Fibroblast of lung (primary cell): ENCODE results near the gene ARMH2. TPM values are rescaled to one million over a fixed set of nuclear protein-coding genes. Genes with fewer than 3 reads are reported as not detected.
"Not testable (repeated sequence)": the region's sequence is repeated elsewhere in the genome, so short reads cannot be mapped to it uniquely, and the experiment has no call there.

Source experiments
- DNase-seq, 2 donors: peaks; one replicate each; pipeline versions ENCODE4 v3.0.0 to v3.0.0-alpha.2; 2010; ENCODE audit warnings: low read depth in 2 of 2
- H2AFZ ChIP-seq: 2 replicates; pipeline ENCODE4 v1.5.1; 2012; ENCODE audit warnings: low read length, control low read depth, inconsistent platforms
- H3K27ac ChIP-seq: 2 replicates; pipeline ENCODE4 v1.5.1; 2011; ENCODE audit warnings: low read length, control low read depth; ENCODE audit not compliant: insufficient read depth
- H3K27me3 ChIP-seq: 2 replicates; pipeline ENCODE4 v1.5.1; 2011; ENCODE audit warnings: mild to moderate bottlenecking, low read length; ENCODE audit not compliant: control insufficient read depth, insufficient read depth
- H3K36me3 ChIP-seq: 2 replicates; pipeline ENCODE4 v1.5.1; 2011; ENCODE audit warnings: low read length; ENCODE audit not compliant: control insufficient read depth, insufficient read depth
- H3K4me1 ChIP-seq: 2 replicates; pipeline ENCODE4 v1.5.1; 2011; ENCODE audit warnings: low read length; ENCODE audit not compliant: control insufficient read depth, insufficient read depth; ENCODE audit errors: extremely low read depth
- H3K4me2 ChIP-seq: 2 replicates; pipeline ENCODE4 v1.5.1; 2011; ENCODE audit warnings: low read length, control low read depth; ENCODE audit not compliant: insufficient read depth; ENCODE audit errors: extremely low read depth
- H3K4me3 ChIP-seq, 4 experiments: fragments of 200-600 bp in 1 of 4; sonication (generic) in 1 of 4; replicated peaks in 1 of 4; 2 replicates each; pipeline ENCODE4 v1.5.1; 2011 to 2016; ENCODE audit warnings: low read length in 4 of 4, low read depth in 3 of 4, mild to moderate bottlenecking in 3 of 4, control low read depth in 2 of 4, inconsistent platforms in 1 of 4, mixed read lengths in 1 of 4; ENCODE audit not compliant: insufficient read depth in 1 of 4; ENCODE audit errors: control extremely low read depth in 1 of 4
- H3K79me2 ChIP-seq: 2 replicates; pipeline ENCODE4 v1.5.1; 2012; ENCODE audit warnings: mild to moderate bottlenecking, low read length, inconsistent platforms; ENCODE audit not compliant: control insufficient read depth, insufficient read depth
- H3K9ac ChIP-seq: 2 replicates; pipeline ENCODE4 v1.5.1; 2011; ENCODE audit warnings: mild to moderate bottlenecking, low read length, control low read depth; ENCODE audit not compliant: insufficient read depth
- H3K9me3 ChIP-seq: 2 replicates; pipeline ENCODE4 v1.5.1; 2012; ENCODE audit warnings: low read depth, low read length; ENCODE audit not compliant: control insufficient read depth, insufficient read depth
- H4K20me1 ChIP-seq: 2 replicates; pipeline ENCODE4 v1.5.1; 2011; ENCODE audit warnings: low read length; ENCODE audit not compliant: control insufficient read depth, insufficient read depth; ENCODE audit errors: extremely low read depth
- EZH2 ChIP-seq: IDR thresholded peaks from 2 replicates; pipeline ENCODE4 v1.5.1; 2012; ENCODE audit warnings: low read length, control low read depth, mild to moderate bottlenecking; ENCODE audit errors: missing control alignments
- polyA plus RNA-seq, 2 donors: library from polyadenylated mRNA; depleted of rRNA in 1 of 2; stranded (reverse) in 1 of 2; unstranded in 1 of 2; fragments of >200 nt; gene quantifications; 2 replicates each; pipeline ENCODE4 v1.2.1, GENCODE V29; 2011 to 2012; ENCODE audit warnings: missing spikeins in 1 of 2
- total RNA-seq: library from RNA; depleted of rRNA; stranded (reverse); fragments of >200 nt; gene quantifications from 2 replicates; pipeline ENCODE4 v1.2.1, GENCODE V29; 2014
- TF ChIP-seq, protein P1 (sequence below), 2 donors: IDR thresholded peaks in 1 of 2; conservative IDR thresholded peaks in 1 of 2; 1 replicate in 1 of 2; 2 replicates in 1 of 2; pipeline ENCODE4 v1.5.1; 2011 to 2012; ENCODE audit warnings: low read length in 2 of 2, control low read depth in 1 of 2, inconsistent platforms in 1 of 2, low read depth in 1 of 2, mild to moderate bottlenecking in 1 of 2

ARMH2 gene
- total and polyA plus RNA-seq, 2 donors (not counting 1 experiment from before 2014, with no cell fraction given), result not detected

DNA sequence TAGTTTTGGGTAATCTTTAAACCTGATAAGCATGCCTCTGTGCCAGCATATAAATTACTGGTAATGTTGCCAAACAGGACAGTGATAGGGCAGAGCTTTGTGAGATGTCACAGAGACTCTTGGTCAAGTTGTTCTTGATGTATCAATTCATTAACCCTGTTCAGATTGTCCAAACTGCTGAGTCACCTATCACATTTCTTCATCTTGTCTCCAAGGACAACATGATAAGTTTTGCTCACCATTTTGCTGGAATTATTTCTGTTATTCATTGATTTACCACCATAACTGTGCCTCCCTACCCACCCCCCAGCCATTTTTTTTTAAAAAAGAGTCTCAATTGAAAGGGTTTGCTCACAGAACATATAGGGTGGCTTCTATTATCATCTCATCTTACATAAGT lies 43.4 kb downstream of the ARMH2 start:
- Histone ChIP-seq H3K27me3 (no peaks in the 10 kb centered on the region), H3K79me2 (no peaks in the 10 kb centered on the region), H3K36me3 (no peaks in the 10 kb centered on the region), H4K20me1 (no peaks in the 10 kb centered on the region), H3K4me1 (no peaks in the 10 kb centered on the region), H3K27ac (no peak overlapping the region), H3K4me2 (no peak overlapping the region), H3K9me3 (no peaks in the 10 kb centered on the region), H3K4me3 (no peak overlapping the region), H2AFZ (no peak overlapping the region), H3K9ac (no peak overlapping the region)
- no peak for DNase-seq
- TF ChIP-seq, protein P1, sequence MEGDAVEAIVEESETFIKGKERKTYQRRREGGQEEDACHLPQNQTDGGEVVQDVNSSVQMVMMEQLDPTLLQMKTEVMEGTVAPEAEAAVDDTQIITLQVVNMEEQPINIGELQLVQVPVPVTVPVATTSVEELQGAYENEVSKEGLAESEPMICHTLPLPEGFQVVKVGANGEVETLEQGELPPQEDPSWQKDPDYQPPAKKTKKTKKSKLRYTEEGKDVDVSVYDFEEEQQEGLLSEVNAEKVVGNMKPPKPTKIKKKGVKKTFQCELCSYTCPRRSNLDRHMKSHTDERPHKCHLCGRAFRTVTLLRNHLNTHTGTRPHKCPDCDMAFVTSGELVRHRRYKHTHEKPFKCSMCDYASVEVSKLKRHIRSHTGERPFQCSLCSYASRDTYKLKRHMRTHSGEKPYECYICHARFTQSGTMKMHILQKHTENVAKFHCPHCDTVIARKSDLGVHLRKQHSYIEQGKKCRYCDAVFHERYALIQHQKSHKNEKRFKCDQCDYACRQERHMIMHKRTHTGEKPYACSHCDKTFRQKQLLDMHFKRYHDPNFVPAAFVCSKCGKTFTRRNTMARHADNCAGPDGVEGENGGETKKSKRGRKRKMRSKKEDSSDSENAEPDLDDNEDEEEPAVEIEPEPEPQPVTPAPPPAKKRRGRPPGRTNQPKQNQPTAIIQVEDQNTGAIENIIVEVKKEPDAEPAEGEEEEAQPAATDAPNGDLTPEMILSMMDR (conservative IDR thresholded peaks at IDR 0.05 in 1 of 2, IDR thresholded peaks at IDR 0.05 in 1 of 2; ENCODE audit: low read depth in 1 of 2, low read length in 2 of 2), result no peak
- no peak for TF ChIP-seq EZH2

DNA sequence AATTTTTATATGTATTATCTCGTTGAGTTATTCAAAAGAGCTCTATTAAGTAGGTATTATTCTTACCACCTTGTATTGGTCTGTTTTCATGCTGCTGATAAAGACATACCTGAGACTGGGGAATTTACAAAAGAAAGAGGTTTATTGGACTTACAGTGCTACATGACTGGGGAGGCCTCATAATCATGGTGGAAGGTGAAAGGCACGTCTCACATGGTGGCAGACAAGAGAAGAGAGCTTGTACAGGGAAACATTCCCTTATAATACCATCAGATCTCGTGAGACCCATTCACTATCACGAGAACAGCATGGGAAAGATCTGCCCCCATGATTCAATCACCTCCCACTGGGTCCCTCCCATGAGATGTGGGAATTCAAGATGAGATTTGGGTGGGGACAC lies 44.3 kb downstream of the ARMH2 start:
- not testable (repeated sequence) for H3K4me1 ChIP-seq, H3K27me3 ChIP-seq, H2AFZ ChIP-seq, H3K36me3 ChIP-seq, H3K4me2 ChIP-seq, H3K9ac ChIP-seq, H4K20me1 ChIP-seq, H3K27ac ChIP-seq, H3K4me3 ChIP-seq, H3K79me2 ChIP-seq, DNase-seq, H3K9me3 ChIP-seq

DNA sequence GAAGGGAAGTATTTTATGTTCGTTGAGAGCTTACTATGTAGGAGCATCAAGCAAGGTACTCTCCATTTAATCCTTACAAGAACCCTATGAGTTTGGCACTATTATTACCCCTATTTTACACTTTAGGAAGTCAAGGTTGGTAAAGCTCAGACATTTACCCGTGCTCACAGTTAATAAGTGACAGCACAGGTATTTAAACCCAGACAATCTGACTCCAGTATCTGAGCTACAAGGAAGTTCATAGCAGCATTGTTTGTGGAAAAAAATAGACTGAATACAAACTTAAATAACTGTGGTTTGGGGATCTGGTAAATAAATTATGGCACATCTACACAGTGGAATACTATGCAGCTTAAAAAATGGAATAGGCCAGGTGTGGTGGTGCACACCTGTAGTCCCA lies 45.2 kb downstream of the ARMH2 start:
- H3K36me3 ChIP-seq, result no peaks in the 10 kb centered on the region
- no peaks in the 10 kb centered on the region for H4K20me1 ChIP-seq
- DNase-seq, result no peak
- H3K79me2 ChIP-seq, result no peaks in the 10 kb centered on the region
- H3K4me3 ChIP-seq, result no peak overlapping the region
- H2AFZ ChIP-seq, result no peak overlapping the region
- no peaks in the 10 kb centered on the region for H3K27me3 ChIP-seq
- no peaks in the 10 kb centered on the region for H3K4me1 ChIP-seq
- H3K9me3 ChIP-seq, result no peaks in the 10 kb centered on the region
- no peak overlapping the region for H3K4me2 ChIP-seq
- no peak overlapping the region for H3K9ac ChIP-seq
- TF ChIP-seq, protein P1 (conservative IDR thresholded peaks at IDR 0.05 in 1 of 2, IDR thresholded peaks at IDR 0.05 in 1 of 2; ENCODE audit: low read depth in 1 of 2, low read length in 2 of 2), result no peak
- no peak for TF ChIP-seq EZH2
- no peak overlapping the region for H3K27ac ChIP-seq
